HL-60 (cell line): ENCODE measurements around the gene LCK.

Experiments
- GABPA ChIP-seq: IDR thresholded peaks from 2 replicates; pipeline ENCODE4 v1.6.1; 2012; ENCODE audit warnings: low read depth
- POLR2AphosphoS5 ChIP-seq: IDR thresholded peaks from 2 replicates; pipeline ENCODE4 v1.6.1; 2012; ENCODE audit warnings: low read depth
- SPI1 ChIP-seq: IDR thresholded peaks from 2 replicates; pipeline ENCODE4 v1.6.1; 2012; ENCODE audit warnings: low read depth, mild to moderate bottlenecking, borderline replicate concordance
- TF ChIP-seq, protein P1 (sequence below): IDR thresholded peaks from one replicate; pipeline ENCODE4 v1.5.1; 2011; ENCODE audit warnings: low read length, control low read depth, inconsistent platforms; ENCODE audit not compliant: insufficient read depth
- TF ChIP-seq, protein P2 (sequence below): IDR thresholded peaks from 2 replicates; pipeline ENCODE4 v1.6.1; 2012; ENCODE audit warnings: low read depth; ENCODE audit not compliant: insufficient replicate concordance

DNA sequence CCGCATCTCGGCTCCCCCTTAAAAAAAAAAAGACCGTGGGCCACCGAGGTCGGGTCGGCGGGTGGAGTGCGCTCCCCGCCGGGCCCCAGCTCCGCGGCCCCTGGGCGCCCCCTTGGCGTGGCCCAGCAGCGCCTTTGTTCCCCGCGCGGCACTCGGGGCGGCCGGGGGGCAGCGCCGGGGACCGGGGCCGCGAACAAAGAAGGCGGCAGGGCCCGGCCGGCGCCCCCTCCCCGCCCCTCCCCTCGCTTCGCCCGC is 84.4 kb downstream of the LCK start:
- TF ChIP-seq, protein P1, sequence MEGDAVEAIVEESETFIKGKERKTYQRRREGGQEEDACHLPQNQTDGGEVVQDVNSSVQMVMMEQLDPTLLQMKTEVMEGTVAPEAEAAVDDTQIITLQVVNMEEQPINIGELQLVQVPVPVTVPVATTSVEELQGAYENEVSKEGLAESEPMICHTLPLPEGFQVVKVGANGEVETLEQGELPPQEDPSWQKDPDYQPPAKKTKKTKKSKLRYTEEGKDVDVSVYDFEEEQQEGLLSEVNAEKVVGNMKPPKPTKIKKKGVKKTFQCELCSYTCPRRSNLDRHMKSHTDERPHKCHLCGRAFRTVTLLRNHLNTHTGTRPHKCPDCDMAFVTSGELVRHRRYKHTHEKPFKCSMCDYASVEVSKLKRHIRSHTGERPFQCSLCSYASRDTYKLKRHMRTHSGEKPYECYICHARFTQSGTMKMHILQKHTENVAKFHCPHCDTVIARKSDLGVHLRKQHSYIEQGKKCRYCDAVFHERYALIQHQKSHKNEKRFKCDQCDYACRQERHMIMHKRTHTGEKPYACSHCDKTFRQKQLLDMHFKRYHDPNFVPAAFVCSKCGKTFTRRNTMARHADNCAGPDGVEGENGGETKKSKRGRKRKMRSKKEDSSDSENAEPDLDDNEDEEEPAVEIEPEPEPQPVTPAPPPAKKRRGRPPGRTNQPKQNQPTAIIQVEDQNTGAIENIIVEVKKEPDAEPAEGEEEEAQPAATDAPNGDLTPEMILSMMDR, result no peak
- TF ChIP-seq GABPA (no peak), POLR2AphosphoS5 (no peak), SPI1 (no peak)
- TF ChIP-seq, protein P2, sequence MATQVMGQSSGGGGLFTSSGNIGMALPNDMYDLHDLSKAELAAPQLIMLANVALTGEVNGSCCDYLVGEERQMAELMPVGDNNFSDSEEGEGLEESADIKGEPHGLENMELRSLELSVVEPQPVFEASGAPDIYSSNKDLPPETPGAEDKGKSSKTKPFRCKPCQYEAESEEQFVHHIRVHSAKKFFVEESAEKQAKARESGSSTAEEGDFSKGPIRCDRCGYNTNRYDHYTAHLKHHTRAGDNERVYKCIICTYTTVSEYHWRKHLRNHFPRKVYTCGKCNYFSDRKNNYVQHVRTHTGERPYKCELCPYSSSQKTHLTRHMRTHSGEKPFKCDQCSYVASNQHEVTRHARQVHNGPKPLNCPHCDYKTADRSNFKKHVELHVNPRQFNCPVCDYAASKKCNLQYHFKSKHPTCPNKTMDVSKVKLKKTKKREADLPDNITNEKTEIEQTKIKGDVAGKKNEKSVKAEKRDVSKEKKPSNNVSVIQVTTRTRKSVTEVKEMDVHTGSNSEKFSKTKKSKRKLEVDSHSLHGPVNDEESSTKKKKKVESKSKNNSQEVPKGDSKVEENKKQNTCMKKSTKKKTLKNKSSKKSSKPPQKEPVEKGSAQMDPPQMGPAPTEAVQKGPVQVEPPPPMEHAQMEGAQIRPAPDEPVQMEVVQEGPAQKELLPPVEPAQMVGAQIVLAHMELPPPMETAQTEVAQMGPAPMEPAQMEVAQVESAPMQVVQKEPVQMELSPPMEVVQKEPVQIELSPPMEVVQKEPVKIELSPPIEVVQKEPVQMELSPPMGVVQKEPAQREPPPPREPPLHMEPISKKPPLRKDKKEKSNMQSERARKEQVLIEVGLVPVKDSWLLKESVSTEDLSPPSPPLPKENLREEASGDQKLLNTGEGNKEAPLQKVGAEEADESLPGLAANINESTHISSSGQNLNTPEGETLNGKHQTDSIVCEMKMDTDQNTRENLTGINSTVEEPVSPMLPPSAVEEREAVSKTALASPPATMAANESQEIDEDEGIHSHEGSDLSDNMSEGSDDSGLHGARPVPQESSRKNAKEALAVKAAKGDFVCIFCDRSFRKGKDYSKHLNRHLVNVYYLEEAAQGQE, result no peak
